SK-N-SH (cell line): ENCODE results near the gene CEP44.

Experiments
- CTCF ChIP-seq: fragments of 200-600 bp; sonication (generic); IDR thresholded peaks from 2 replicates; pipeline ENCODE4 v1.6.1; 2017; ENCODE audit warnings: antibody characterized with exemption, mild to moderate bottlenecking, moderate library complexity
- FOSL2 ChIP-seq: IDR thresholded peaks from 2 replicates; pipeline ENCODE4 v1.4.0; 2012; ENCODE audit warnings: low read depth, mild to moderate bottlenecking, moderate library complexity, borderline replicate concordance
- MAX ChIP-seq: IDR thresholded peaks from 2 replicates; pipeline ENCODE4 v1.4.0; 2012; ENCODE audit warnings: low read depth
- PBX3 ChIP-seq: IDR thresholded peaks from 2 replicates; pipeline ENCODE4; 2012
- POLR2AphosphoS5 ChIP-seq: IDR thresholded peaks from 2 replicates; pipeline ENCODE4 v1.6.1; 2012; ENCODE audit warnings: low read depth, low read length
- TCF12 ChIP-seq: IDR thresholded peaks from 2 replicates; pipeline ENCODE4 v1.4.0; 2012

GRCh38 chr4:174307694-174308093, 24.0 kb downstream of the CEP44 start:
- no peak for TF ChIP-seq CTCF
- TF ChIP-seq MAX, result no peak
- no peak for TF ChIP-seq TCF12
- TF ChIP-seq FOSL2, result no peak
- TF ChIP-seq PBX3, result no peak
- TF ChIP-seq POLR2AphosphoS5, result no peak
